ENCODE data around the gene LDOC1.

DNA sequence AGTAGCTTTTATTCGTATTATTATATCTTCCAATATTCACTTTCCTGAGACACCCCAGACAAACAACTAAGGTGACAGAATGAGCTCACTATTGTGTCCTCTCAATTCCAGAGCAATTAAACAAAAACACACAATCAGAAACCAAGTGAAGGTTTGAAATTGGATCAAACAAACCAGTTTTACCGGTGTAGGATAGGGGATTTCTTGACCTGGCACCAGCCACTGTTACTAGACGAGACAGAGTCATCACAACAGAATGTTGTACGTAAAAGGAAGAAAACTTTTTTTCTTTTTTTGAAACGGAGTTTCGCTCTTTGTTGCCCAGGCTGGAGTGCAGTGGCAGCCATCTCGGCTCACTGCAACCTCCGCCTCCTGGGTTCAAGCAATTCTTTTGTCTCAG lies 43.7 kb downstream of the LDOC1 start:
- TF ChIP-seq, protein P1, sequence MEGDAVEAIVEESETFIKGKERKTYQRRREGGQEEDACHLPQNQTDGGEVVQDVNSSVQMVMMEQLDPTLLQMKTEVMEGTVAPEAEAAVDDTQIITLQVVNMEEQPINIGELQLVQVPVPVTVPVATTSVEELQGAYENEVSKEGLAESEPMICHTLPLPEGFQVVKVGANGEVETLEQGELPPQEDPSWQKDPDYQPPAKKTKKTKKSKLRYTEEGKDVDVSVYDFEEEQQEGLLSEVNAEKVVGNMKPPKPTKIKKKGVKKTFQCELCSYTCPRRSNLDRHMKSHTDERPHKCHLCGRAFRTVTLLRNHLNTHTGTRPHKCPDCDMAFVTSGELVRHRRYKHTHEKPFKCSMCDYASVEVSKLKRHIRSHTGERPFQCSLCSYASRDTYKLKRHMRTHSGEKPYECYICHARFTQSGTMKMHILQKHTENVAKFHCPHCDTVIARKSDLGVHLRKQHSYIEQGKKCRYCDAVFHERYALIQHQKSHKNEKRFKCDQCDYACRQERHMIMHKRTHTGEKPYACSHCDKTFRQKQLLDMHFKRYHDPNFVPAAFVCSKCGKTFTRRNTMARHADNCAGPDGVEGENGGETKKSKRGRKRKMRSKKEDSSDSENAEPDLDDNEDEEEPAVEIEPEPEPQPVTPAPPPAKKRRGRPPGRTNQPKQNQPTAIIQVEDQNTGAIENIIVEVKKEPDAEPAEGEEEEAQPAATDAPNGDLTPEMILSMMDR (IDR thresholded peaks at IDR 0.05; ENCODE audit: borderline replicate concordance, extremely low read depth, low read length, poor library complexity, severe bottlenecking): no peak
- TF ChIP-seq EZH2 (IDR thresholded peaks at IDR 0.05; ENCODE audit: borderline replicate concordance, low read depth, low read length, severe bottlenecking): no peak
